ENCODE data around the gene CDA. TPM values are rescaled to one million over a fixed set of nuclear protein-coding genes. Genes with fewer than 3 reads are reported as not detected.

Gene CDA
- 4.3 TPM for total RNA-seq

DNA sequence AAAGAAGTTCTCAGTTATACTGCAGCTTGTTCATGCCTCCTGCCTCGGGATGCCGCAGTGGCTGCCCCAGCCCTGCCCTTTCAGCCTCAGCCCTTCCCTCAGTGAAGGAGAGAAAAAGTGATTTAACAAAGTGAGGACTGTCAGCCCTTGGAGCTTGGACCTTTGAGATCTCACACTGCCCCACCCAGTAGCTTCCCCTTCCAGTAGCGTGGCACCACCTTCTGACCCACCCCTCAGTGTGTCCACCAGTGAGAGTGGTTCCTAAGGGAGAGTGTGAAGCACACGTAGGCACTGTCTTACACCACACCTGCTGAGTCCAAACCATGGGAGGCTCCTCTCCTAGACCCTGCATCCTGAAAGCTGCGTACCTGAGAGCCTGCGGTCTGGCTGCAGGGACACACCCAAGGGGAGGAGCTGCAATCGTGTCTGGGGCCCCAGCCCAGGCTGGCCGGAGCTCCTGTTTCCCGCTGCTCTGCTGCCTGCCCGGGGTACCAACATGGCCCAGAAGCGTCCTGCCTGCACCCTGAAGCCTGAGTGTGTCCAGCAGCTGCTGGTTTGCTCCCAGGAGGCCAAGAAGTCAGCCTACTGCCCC is at the start of gene CDA:
Gene CDA, plus strand, starts transcription at position 464 of the 592 bp plus-strand sequence. Its CDS starts 33 bp downstream, at position 497.
- DNase-seq (ENCODE audit: low spot score) (no peak), ATAC-seq (no peak)
- intact Hi-C loops (cut with DNase I), result no loop called here

DNA sequence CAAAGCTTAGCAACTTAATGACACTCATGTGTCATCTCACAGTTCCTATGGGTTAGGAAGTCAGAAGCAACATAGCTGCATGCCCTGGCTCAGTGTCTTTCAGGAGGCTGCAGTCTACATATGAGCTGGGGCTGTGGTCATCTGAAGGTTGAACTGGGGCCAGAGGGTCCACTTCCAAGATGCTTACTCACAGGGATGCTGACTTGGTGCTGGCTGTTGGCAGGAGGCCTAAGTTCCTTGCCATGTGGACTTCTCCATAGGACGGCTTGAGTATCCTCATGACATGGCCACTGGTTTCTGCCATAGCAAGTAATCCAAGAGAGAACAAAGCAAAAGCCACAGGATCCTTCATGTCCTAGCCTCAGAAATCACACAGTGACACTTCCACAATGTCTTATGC is 48.6 kb upstream of the CDA start:
- no peak for DNase-seq (ENCODE audit: low spot score)
- intact Hi-C loops (cut with DNase I), result no loop called here
- ATAC-seq, result no peak

DNA sequence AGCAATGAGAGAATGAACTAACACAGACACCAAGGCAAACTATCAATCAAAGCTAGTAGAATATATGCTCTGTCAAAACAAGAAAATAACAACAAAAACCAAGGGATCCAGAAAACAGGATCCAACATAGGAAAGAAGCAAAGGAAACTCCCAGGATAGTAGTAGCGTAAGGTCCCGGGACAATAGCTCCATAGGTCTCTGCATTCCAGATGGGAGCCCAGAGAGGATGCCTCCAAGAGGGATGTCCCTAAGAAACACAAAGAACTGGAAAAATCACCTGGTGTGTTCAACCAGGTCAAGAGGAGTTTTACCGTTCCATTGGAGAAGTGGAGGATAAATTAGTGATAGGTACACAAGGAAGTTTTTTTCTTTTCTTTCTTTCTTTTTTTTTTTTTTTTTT is 42.3 kb upstream of the CDA start:
- intact Hi-C loops (cut with DNase I), result no loop called here
- DNase-seq (ENCODE audit: low spot score) (no peak), ATAC-seq (no peak)

DNA sequence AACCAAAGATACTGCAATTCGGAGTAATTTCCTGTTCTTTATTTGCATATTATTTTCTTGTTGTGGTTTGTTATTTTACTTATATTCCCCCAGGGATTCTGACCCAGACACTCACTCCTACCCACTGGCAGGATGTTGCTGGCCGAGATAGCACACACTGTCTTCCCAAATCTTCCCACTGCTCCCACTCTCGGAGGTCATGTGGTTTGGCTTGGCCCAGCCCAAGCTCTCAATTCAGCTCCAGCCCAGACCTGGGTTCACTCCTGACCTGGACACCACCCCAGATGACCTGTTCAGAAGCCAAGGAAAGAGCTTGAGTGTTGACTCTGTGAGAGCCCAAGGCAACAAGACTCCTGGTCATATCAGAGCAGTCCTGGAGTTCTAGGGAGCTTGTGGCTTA is 37.7 kb upstream of the CDA start:
- DNase-seq (ENCODE audit: low spot score) (no peak), ATAC-seq (no peak)
- intact Hi-C loops (cut with DNase I), result no loop called here

DNA sequence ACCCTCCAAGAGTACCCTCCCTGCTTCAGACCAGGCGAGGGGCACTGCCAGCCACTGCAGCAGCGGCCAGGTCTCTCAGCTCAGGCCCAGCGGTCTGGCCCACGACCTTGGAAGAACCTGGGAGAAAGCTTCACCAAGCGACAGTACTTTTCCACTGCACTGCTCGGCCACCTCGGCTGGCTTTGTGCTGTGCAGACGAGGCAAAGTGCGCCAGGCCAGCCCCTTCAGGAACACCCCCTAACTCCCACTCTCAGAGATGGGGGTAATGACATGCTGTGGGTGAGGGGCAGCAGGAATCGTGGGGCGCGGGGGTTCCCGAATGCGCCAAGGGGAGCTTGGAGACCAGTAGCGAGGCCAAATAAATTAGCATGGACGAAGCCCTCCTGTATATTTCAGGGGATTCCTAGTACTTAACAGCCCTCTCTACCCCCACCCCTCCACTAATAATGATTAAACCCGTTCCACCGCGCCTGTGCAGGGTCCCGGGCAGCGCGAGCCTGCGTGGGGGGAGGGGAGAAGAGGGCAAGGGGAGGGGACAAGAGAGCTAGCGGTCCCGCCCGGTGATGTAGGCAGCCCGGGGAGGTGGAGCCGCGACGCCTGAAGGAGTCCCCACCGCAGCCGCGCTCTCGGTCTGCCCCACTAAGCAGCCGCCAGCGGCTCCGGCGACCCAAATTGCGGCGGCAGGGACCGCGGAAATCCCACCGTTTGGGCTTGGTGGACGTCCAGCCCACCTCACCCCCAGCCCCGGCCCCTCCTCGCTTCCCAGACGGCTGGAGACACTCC is 36.8 kb upstream of the CDA start, which contains the start of gene FAM43B:
Gene FAM43B, plus strand, starts transcription at position 629 of the 783 bp plus-strand sequence. CDS start 401 bp downstream, outside the sequence.
- ATAC-seq (peak; percentile 87), DNase-seq (ENCODE audit: low spot score) (no peak)
- intact Hi-C loops (cut with DNase I), result no loop called here

DNA sequence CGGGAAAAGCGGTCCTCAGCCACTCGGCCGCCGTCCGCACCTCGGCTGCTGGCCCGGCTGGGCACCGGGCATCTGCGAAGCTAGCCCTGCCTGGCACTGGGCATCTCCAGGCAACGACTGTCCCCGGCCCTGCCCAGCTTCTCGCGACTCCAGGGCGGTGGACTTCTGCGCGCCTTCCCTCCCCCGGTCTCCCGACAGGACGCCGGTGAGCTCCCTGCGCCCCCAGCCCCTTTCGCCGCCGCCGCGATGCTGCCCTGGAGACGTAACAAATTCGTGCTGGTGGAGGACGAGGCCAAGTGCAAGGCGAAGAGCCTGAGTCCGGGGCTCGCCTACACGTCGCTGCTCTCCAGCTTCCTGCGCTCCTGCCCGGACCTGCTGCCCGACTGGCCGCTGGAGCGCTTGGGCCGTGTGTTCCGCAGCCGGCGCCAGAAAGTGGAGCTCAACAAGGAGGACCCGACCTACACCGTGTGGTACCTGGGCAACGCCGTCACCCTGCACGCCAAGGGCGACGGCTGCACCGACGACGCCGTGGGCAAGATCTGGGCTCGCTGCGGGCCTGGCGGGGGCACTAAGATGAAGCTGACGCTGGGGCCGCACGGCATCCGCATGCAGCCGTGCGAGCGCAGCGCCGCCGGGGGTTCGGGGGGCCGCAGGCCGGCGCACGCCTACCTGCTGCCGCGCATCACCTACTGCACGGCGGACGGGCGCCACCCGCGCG is 36.0 kb upstream of the CDA start:
- intact Hi-C loops (cut with DNase I), result no loop called here
- no peak for DNase-seq (ENCODE audit: low spot score)
- peak; percentile 9 for ATAC-seq

DNA sequence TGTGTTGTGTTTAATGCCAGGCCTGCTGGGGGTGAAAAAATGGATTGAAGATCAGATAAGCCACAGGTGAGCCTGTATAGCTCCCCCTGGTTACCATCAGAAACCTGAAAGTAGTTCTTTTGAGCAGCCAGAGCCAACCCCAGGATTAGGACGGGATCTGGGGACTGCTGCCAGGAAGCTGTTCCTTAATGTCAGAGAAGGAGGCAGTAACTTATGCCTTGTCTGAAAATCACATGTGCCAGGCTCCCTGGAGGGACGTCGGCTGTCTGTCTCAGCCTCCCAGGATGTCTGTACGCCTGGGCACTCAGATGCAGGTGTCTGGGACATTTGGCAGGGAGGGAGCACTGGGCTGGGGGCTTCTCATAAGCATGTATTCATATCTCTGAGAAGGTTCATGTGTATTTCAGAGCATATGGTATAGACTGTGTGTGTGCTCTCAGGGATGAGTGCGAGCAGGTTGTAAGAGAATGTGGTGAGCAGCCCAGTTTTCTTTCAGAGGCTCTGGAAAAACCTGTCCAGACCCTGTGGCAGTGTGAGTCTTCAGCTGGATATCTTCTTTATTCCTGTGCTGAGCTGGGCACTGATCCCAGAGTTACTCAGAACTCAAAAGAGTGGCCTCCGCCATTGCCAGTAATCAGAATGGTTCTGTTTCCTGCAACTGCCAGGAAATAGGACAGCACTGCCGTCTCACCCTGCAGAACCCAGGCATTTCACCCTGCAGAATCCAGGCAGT is 33.7 kb upstream of the CDA start:
- intact Hi-C loops (cut with DNase I), result no loop called here
- DNase-seq (ENCODE audit: low spot score) (no peak), ATAC-seq (no peak)

DNA sequence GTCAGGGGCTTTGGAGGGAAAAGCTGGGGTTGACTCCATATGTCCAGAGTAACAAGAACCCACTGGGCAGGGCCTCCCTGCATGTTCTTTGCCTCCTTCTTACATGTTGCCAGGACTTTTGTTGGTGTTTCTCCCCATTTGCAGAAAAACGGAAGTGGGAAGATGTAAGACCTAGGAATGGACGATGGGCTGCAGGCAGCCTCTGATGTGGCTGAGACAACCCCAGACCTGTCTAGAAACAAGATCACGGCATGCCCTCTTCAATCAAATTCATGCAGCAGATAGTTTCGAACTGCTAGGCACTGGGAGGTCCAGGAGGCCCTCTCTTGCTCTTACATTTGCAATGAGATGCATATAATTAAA is 33.2 kb upstream of the CDA start:
- intact Hi-C loops (cut with DNase I), result no loop called here
- no peak for DNase-seq (ENCODE audit: low spot score)
- no peak for ATAC-seq

DNA sequence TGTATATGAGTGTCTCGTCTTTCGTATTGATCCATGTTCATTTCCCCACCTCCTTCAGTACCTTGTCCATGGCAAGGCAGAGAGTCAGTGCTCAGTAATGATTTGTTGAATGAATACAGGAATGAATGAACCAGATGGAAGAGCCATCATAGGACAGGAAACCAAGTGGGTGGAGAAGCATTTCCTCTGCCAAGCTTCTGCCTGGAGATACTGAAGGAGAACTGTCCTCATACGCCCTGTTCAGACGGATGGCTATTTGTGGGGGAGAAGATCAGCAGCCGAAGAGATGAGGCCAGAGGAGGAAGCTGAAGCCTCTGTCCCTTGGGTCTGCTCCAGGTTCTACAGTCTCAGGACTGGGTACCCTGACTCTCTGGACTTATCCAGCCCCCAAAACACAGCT is 30.7 kb upstream of the CDA start:
- intact Hi-C loops (cut with DNase I), result no loop called here
- ATAC-seq, result no peak
- no peak for DNase-seq (ENCODE audit: low spot score)

DNA sequence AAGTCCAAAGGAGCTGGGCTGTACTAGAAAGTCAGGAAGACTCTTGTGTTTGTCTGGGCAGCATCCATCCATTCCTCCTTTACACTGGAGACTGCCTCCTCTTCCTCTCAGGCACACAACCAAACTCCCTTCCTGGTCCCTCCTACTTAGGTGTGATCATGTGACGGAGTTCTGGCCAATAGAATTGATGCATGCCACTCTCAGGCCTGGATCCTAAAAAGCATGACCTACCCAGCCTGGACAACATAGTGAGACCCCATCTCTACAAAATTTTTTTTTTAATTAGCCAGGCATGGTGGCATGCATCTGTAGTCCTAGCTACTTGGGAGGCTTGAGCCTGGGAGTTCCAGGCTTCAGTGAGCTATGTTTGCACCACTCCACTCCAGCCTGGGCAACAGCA is 27.9 kb upstream of the CDA start:
- intact Hi-C loops (cut with DNase I), result no loop called here
- ATAC-seq, result no peak
- no peak for DNase-seq (ENCODE audit: low spot score)

DNA sequence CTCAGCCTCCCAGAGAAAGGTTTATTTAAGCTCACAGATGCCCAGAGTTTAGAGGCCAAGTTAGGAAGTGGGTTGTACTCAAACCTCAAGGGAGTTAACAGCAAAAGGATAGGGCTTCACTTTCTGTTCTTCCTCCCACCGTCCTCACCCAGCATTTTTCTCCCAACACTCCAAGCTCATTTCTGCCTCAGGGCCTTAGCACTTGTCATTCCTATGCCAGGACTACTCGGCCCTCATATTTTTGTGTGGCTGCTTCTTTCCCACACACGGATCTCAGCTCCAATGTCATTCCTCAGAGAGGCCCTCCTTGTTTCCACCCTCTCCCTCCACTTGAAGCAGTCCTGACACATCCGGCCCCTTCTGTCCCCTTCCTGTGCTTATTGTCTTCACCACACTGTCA is 23.7 kb upstream of the CDA start:
- intact Hi-C loops (cut with DNase I), result no loop called here
- DNase-seq (ENCODE audit: low spot score), result no peak
- ATAC-seq, result no peak

DNA sequence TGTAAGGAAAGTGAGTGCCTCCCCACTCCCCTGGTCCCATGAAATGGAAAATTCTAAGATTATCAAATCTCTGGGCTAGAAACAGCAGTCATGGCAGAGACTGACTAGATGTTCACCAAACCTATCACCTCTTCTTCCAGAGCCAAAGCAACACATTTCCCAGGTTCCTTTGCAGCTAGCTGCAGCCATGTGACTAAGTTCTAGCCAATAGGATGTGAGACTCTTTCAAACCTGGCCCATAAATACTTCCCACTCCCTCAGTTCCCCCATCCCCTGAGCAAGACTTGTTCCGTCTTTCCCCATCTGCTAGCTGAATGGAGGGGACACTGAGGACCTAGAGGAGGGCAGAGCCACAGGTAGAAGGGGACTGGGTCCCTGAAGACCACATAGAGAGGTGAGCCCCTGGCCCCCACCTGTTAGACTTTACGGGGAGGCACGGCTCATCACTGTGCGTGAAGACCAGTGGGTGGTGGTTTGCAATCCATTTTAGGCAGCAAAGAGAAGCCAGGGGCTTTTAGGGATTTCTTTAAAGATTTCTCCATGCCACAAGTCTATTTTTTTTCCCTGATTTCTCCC is 19.3 kb upstream of the CDA start:
- DNase-seq (ENCODE audit: low spot score) (no peak), ATAC-seq (no peak)
- intact Hi-C loops (cut with DNase I), result no loop called here

DNA sequence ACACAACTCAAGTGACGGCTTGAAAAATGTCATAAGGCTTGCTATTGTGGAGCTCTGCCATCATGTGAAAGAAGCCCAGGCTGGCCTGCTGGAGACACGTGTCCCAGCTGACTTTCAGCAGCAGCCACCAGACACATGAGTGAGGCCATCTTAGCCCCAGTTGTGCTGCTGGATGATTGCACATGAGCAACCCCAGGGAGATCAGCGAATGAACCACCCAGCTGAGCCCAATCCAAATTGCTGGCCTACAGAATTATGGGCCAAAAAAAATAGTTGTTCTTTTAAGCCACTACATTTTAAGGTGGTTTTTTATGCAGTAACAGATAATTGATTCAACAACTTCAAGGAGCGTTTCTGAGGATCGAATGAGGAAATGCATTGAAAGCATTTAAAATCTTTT is 17.5 kb upstream of the CDA start:
- ATAC-seq, result no peak

DNA sequence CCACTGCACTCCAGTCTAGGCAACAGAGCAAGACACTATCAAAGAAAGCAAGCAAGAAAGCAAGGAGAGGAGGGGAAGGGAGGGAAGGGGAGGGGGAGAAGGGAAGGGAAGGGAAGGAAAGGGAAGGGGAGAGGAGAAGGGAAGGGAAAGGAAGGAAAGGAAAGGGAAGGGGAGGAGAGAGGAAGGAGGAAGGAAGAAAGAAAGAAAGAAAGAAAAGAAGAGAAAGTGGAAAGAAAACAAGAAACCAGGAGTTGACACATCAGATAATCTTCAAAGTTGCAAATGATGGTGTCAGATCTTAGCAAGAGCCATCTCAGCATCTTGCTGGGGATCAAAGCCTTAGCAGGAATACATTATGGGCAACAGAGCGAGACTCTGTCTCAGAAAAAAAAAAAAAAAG is 14.9 kb upstream of the CDA start:
- ATAC-seq, result no peak
- no peak for DNase-seq (ENCODE audit: low spot score)
- intact Hi-C loops (cut with DNase I), result no loop called here

More for the DNA sequence above, 17.5 kb upstream of the CDA start:
- intact Hi-C loops (cut with DNase I), result no loop called here
- DNase-seq (ENCODE audit: low spot score), result no peak

DNA sequence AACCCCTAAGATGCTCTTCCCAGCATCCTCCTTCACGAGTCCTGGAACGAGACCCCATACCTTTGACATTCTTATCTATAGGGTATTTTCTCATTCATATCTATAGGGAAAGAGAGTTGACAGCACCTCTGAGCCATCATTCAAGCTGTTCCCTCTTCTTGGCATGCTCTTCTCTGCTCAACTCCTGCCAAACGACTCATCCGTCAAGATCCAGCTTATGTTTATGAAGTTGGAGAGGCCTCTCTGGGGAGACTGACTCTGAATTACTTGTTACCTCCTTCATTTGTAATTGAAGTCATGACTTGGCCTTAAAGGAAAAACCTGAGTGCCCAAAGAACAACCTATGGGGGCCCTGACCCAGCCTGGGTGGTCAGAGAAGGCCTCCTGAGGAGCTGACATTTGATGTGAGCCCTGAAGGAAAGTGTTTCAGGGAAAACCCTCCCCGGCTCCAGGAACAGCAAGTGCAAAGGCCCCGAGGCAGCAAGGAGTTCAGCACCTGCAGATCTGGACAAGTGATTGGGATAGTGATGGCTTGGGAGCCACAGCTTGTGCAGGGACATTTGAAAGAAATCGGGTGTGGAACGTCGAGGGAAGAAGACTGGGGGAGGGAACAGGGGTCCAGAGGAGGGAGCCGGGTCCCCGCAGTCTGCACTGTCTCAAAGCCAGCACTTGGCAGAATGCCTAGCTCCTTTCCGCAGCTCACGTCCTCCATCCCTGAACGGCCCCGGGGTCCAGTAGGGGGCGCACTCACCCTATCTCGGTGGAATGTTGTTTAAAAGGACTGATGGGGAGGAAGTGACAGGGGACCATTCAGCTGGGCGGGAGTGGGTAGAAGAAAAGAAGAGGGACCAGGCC is 14.0 kb upstream of the CDA start:
- DNase-seq (ENCODE audit: low spot score) (peak; percentile 81), ATAC-seq (peak; percentile 74)
- intact Hi-C loops (cut with DNase I), result no loop called here

DNA sequence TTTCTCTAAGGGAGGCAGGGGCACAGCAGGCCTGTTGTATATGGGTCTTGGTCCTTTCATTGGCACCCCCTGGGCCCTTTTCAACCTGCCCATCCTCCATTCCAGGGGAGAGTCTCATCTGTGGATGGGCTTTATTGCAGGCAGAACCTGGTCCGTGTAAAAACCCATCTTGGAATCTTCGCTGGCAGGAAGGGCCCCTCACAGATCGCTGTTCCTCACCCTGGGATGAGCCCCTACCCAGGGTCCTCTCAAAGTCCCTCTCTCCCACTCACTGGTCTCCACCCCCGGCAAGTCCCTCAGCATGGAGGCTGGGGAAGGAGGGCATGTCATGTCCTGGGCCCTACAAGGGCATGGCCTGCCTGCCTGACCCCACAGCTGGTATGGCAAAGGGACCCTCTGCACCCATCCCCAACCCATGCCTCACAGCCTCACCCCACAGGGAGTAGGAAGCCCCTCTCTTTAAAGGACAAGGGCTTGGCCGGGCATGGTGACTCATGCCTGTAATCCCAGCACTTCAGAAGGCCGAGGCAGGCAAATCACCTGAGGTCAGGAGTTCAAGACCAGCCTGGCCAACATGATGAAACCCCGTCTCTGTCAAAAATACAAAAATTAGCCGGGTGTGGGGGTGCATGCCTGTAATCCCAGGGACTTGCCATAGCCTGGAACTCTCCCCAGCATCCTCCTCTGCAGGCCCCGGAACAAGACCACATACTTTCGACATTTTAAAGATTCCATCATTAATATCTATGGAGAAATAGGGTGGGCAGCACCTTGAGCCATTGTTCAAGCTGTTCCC is 13.2 kb upstream of the CDA start:
- no peak for DNase-seq (ENCODE audit: low spot score)
- intact Hi-C loops (cut with DNase I), result no loop called here
- no peak for ATAC-seq

DNA sequence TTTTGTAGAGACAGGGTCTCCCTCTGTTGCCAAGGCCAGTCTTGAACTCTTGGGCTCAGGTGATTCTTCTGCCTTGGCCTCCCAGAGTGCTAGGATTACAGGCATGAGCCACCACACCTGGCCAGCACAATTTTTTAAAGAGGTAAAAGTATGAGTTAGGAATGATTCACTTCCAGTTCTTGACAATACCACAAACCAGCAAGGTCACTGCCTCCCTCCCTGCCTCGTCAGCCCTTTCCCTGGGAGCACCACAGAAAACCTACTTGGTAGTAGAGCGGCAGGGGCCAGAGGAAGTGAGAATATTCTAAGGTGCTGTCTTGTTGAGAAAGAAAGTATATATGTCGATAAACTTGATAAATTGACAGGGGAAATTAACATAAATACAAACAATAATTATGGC is 10.8 kb upstream of the CDA start:
- intact Hi-C loops (cut with DNase I), result no loop called here
- ATAC-seq, result no peak
- DNase-seq (ENCODE audit: low spot score), result no peak
